T-helper 1 cell (primary cell): ENCODE data around the gene GJA9.
"Not testable (repeated sequence)": the region's sequence is repeated elsewhere in the genome, so short reads cannot be mapped to it uniquely, and the experiment has no call there.

Experiments used
- DNase-seq, 5 donors: peaks; one replicate each; pipeline ENCODE4 v3.0.0-alpha.2; 2012 to 2020

Gene GJA9

GRCh38 chr1:38873027-38873969 is 8.1 kb downstream of the GJA9 start, which contains the start of gene MYCBP:
TSS of gene MYCBP (minus strand) at chr1:38873348. CDS start at chr1:38873305, 43 bp downstream.
- DNase-seq: peak; percentile 94 to 98 (median 95)

GRCh38 chr1:38872401-38873026 is 8.9 kb downstream of the GJA9 start:
- DNase-seq: peak in 4 of 5 donors; percentile 13 to 49 (median 18)

- no peak for DNase-seq
Measured at GRCh38 chr1:38870996-38871395, 10.4 kb downstream of the GJA9 start.

GRCh38 chr1:38867208-38867607 is 14.2 kb downstream of the GJA9 start:
- DNase-seq: no peak

GRCh38 chr1:38865112-38865715 is 16.2 kb downstream of the GJA9 start:
- DNase-seq: no peak

- DNase-seq: no peak
Measured at GRCh38 chr1:38860454-38860795, 21.0 kb downstream of the GJA9 start.

- peak; percentile 96 to 98 (median 98) for DNase-seq
Measured at GRCh38 chr1:38859561-38860453, 21.6 kb downstream of the GJA9 start, which contains the start of gene RRAGC. TSS of gene RRAGC (minus strand) at chr1:38859772. CDS start at chr1:38859646, 126 bp downstream.

GRCh38 chr1:38858833-38859560 is 22.4 kb downstream of the GJA9 start:
- peak in 4 of 5 donors; percentile 27 to 51 (median 33) for DNase-seq

- DNase-seq: peak in 1 of 5 donors; percentile 61
Measured at GRCh38 chr1:38852780-38853179, 28.6 kb downstream of the GJA9 start.

- no peak for DNase-seq
Measured at GRCh38 chr1:38848071-38848470, 33.3 kb downstream of the GJA9 start.

- no peak for DNase-seq
Measured at GRCh38 chr1:38846210-38846609, 35.2 kb downstream of the GJA9 start.

GRCh38 chr1:38845088-38845487 is 36.3 kb downstream of the GJA9 start:
- not testable (repeated sequence) for DNase-seq

GRCh38 chr1:38840281-38840680 is 41.1 kb downstream of the GJA9 start:
- no peak for DNase-seq

- DNase-seq: no peak
Measured at GRCh38 chr1:38839363-38839762, 42.0 kb downstream of the GJA9 start.

GRCh38 chr1:38836316-38836715 is 45.1 kb downstream of the GJA9 start:
- DNase-seq: not testable (repeated sequence)

GRCh38 chr1:38834937-38835827 is 46.2 kb downstream of the GJA9 start:
- DNase-seq: peak in 4 of 5 donors; percentile 9 to 74 (median 42)

- no peak for DNase-seq
Measured at GRCh38 chr1:38834221-38834782, 47.1 kb downstream of the GJA9 start.

GRCh38 chr1:38833146-38833545 is 48.2 kb downstream of the GJA9 start:
- no peak for DNase-seq

- DNase-seq: no peak
Measured at GRCh38 chr1:38832370-38832734, 49.0 kb downstream of the GJA9 start.

GRCh38 chr1:38831731-38832369 is 49.5 kb downstream of the GJA9 start:
- DNase-seq: no peak
